NB4 (cell line): ENCODE data around the gene ADRB1.

Experiments
- DNase-seq: peaks from one replicate; pipeline ENCODE4 v3.0.0; 2010; ENCODE audit warnings: low read depth
- H3K4me3 ChIP-seq: one replicate; pipeline ENCODE4 v1.5.1; 2011; ENCODE audit warnings: mild to moderate bottlenecking, low read depth, low read length, moderate library complexity
- CTCF ChIP-seq: IDR thresholded peaks from one replicate; pipeline ENCODE4 v1.5.1; 2012; ENCODE audit warnings: low read depth, low read length
- MAX ChIP-seq: IDR thresholded peaks from 2 replicates; pipeline ENCODE4 v1.6.1; 2011; ENCODE audit warnings: low read depth, low read length
- MYC ChIP-seq: IDR thresholded peaks from 2 replicates; pipeline ENCODE4 v1.6.1; 2011; ENCODE audit warnings: low read depth, low read length
- POLR2A ChIP-seq: IDR thresholded peaks from 2 replicates; pipeline ENCODE4 v1.6.1; 2011; ENCODE audit warnings: mild to moderate bottlenecking; ENCODE audit not compliant: insufficient read length; ENCODE audit errors: extremely low read depth

ADRB1 gene

GRCh38 chr10:114061789-114062188, 18.1 kb downstream of the ADRB1 start:
- peak; percentile 40 for DNase-seq
- no peak overlapping the region for H3K4me3 ChIP-seq
- no peak for TF ChIP-seq MYC
- TF ChIP-seq MAX = no peak
- TF ChIP-seq CTCF = no peak
- TF ChIP-seq POLR2A = no peak

- DNase-seq = no peak
Measured at GRCh38 chr10:114064151-114065048, 20.7 kb downstream of the ADRB1 start.

GRCh38 chr10:114065049-114065435, 21.4 kb downstream of the ADRB1 start:
- TF ChIP-seq CTCF (no peak), MYC (no peak), MAX (no peak), POLR2A (no peak)
- DNase-seq = no peak
- H3K4me3 ChIP-seq = no peak overlapping the region

More at GRCh38 chr10:114064151-114065048, 20.7 kb downstream of the ADRB1 start:
- TF ChIP-seq POLR2A (no peak), MYC (no peak), CTCF (no peak), MAX (no peak)
- no peak overlapping the region for H3K4me3 ChIP-seq

- no peak for TF ChIP-seq POLR2A
- no peak for TF ChIP-seq MYC
- no peak overlapping the region for H3K4me3 ChIP-seq
- DNase-seq = no peak
Measured at GRCh38 chr10:114068054-114068707, 24.5 kb downstream of the ADRB1 start.

- DNase-seq = no peak
- no peak overlapping the region for H3K4me3 ChIP-seq
- no peak for TF ChIP-seq MYC
- no peak for TF ChIP-seq POLR2A
- TF ChIP-seq MAX = no peak
- no peak for TF ChIP-seq CTCF
Measured at GRCh38 chr10:114070710-114071109, 27.0 kb downstream of the ADRB1 start.

GRCh38 chr10:114071178-114071577, 27.5 kb downstream of the ADRB1 start:
- no peak for DNase-seq
- no peak overlapping the region for H3K4me3 ChIP-seq
- TF ChIP-seq POLR2A (no peak), CTCF (no peak), MYC (no peak), MAX (no peak)
